DND-41 (cell line): Measurements from ENCODE around the gene DYSF.

Source experiments
- ATAC-seq: fragments of 200-7000 bp; cut with Tn5 transposase; 3 replicates; pipeline ENCODE4 v1.9.1; 2021; ENCODE audit warnings: low read depth; ENCODE audit not compliant: insufficient read depth
- DNase-seq: peaks from one replicate; pipeline ENCODE4 v3.0.0-alpha.2; 2020
- H2AFZ ChIP-seq: 2 replicates; pipeline ENCODE4 v1.6.0; 2012; ENCODE audit warnings: low read depth, low read length
- H3K27ac ChIP-seq: 2 replicates; pipeline ENCODE4 v1.5.1; 2012; ENCODE audit warnings: low read length, inconsistent platforms
- H3K27me3 ChIP-seq: fragments of 200-600 bp; sonication (generic); 2 replicates; pipeline ENCODE4 v1.6.0; 2012; ENCODE audit warnings: low read length, mild to moderate bottlenecking, inconsistent platforms; ENCODE audit not compliant: insufficient read depth, poor library complexity
- H3K36me3 ChIP-seq: 2 replicates; pipeline ENCODE4 v1.5.1; 2012; ENCODE audit warnings: low read length, inconsistent platforms; ENCODE audit not compliant: insufficient read depth
- H3K4me1 ChIP-seq: 2 replicates; pipeline ENCODE4 v1.5.1; 2012; ENCODE audit warnings: mild to moderate bottlenecking, low read length; ENCODE audit not compliant: insufficient read depth
- H3K4me2 ChIP-seq: 2 replicates; pipeline ENCODE4 v1.6.0; 2012; ENCODE audit warnings: mild to moderate bottlenecking, moderate library complexity, low read length, inconsistent platforms; ENCODE audit not compliant: insufficient read depth
- H3K4me3 ChIP-seq, 2 experiments: fragments of 200-600 bp in 1 of 2; shearing (Covaris generic) in 1 of 2; 2 replicates each; pipeline ENCODE4 v1.5.1; 2012 to 2016; ENCODE audit warnings: inconsistent platforms in 2 of 2, low read length in 2 of 2, mild to moderate bottlenecking in 2 of 2, low read depth in 1 of 2, moderate library complexity in 1 of 2
- H3K79me2 ChIP-seq: 2 replicates; pipeline ENCODE4 v1.6.0; 2012; ENCODE audit warnings: low read length, inconsistent platforms; ENCODE audit not compliant: insufficient read depth
- H3K9ac ChIP-seq: 2 replicates; pipeline ENCODE4 v1.6.0; 2012; ENCODE audit warnings: low read depth, mild to moderate bottlenecking, inconsistent platforms, low read length, moderate library complexity
- H3K9me3 ChIP-seq: 2 replicates; pipeline ENCODE4 v1.5.1; 2012; ENCODE audit warnings: low read length, moderate library complexity, mild to moderate bottlenecking, inconsistent platforms; ENCODE audit not compliant: insufficient read depth, severe bottlenecking
- H4K20me1 ChIP-seq: 2 replicates; pipeline ENCODE4 v1.6.0; 2012; ENCODE audit warnings: low read length; ENCODE audit not compliant: insufficient read depth
- EZH2 ChIP-seq: IDR thresholded peaks from 3 replicates; pipeline ENCODE4 v1.6.1; 2012; ENCODE audit warnings: borderline replicate concordance, low read depth, mild to moderate bottlenecking, moderate library complexity, low read length, inconsistent platforms; ENCODE audit not compliant: severe bottlenecking
- TF ChIP-seq, protein P1 (sequence below): IDR thresholded peaks from 2 replicates; pipeline ENCODE4 v1.5.1; 2012; ENCODE audit warnings: borderline replicate concordance, low read length, moderate library complexity, mild to moderate bottlenecking; ENCODE audit not compliant: poor library complexity, severe bottlenecking; ENCODE audit errors: extremely low read depth

The DYSF gene

DNA sequence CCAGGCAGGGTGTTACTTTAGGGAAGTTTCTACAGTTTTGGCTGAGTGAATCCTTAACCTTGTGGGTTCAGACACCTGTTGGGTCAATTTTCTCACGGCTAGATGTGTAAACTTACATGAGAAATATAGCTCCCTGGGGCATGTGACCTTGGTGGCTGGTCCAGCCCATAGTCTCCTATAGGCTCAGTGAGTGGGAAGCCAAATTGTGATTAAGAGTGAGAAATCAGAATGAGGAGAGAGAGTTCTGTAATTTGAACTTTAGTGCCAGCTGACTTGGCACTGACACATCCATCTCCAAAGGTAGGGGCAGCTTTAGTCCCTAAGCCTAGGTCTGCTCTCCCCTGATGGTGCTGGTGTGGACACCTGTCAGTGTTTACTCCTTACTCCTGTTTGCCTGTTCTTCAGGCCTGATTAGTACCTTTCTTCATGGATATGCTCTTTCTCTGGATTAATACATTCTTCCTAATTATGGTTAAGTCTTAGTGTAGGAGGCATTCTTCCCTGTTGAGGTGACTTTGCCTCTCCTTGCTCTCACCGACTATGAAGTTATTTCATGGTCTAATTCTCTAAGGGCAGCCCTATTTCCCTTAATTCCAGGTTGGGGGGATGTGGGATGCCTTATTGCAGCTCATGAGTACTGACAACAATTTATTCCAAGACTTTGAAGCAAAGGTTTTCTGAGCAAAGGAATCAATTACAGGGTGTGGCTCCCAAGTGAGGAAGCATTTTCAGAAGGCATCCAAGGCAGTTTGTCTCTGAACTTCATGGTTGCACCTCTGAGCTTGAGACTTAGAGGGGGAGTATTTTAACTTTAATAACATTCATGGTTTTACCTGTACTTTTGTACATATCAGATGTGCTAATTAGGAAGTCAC lies 177.3 kb downstream of the DYSF start:
- Histone ChIP-seq H3K27ac (no peak overlapping the region), H3K9me3 (no peaks in the 10 kb centered on the region), H2AFZ (no peak overlapping the region), H3K79me2 (no peaks in the 10 kb centered on the region), H3K27me3 (peaks cover 9% of the 10 kb centered on the region), H4K20me1 (no peaks in the 10 kb centered on the region), H3K4me2 (no peak overlapping the region), H3K36me3 (no peaks in the 10 kb centered on the region), H3K9ac (no peak overlapping the region), H3K4me1 (no peaks in the 10 kb centered on the region), H3K4me3 (no peak overlapping the region)
- ATAC-seq (no peak), DNase-seq (no peak)
- TF ChIP-seq, protein P1, sequence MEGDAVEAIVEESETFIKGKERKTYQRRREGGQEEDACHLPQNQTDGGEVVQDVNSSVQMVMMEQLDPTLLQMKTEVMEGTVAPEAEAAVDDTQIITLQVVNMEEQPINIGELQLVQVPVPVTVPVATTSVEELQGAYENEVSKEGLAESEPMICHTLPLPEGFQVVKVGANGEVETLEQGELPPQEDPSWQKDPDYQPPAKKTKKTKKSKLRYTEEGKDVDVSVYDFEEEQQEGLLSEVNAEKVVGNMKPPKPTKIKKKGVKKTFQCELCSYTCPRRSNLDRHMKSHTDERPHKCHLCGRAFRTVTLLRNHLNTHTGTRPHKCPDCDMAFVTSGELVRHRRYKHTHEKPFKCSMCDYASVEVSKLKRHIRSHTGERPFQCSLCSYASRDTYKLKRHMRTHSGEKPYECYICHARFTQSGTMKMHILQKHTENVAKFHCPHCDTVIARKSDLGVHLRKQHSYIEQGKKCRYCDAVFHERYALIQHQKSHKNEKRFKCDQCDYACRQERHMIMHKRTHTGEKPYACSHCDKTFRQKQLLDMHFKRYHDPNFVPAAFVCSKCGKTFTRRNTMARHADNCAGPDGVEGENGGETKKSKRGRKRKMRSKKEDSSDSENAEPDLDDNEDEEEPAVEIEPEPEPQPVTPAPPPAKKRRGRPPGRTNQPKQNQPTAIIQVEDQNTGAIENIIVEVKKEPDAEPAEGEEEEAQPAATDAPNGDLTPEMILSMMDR, result no peak
- no peak for TF ChIP-seq EZH2

DNA sequence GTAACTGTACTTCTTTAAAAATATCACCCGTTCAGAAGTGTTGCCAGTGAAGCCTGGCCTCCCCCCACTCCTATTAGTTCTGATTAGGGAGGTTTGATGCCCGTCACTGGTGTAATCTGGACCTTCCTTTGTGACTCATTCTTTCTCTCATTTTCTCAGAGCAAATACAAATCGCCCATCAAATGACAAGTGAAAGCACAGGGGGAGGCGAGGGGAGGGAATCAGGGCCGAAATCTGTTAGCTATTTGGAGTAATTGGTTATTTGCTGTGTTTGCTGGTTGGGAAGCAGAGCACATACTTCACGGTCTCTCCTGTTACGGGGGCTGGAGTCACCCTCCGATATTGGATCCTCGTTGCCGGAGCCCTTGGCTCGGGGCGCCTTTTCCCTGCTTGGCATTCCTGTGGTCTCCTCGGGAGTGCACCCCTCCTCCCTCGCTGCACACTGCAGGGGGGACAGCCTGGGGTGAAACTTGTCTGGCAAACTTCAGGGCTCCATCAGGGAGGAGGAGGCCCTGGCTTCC lies 178.1 kb downstream of the DYSF start:
- Histone ChIP-seq H3K27me3 (peaks cover 9% of the 10 kb centered on the region), H3K9me3 (no peaks in the 10 kb centered on the region), H3K36me3 (no peaks in the 10 kb centered on the region), H3K4me1 (no peaks in the 10 kb centered on the region), H4K20me1 (no peaks in the 10 kb centered on the region), H2AFZ (no peak overlapping the region), H3K27ac (no peak overlapping the region), H3K4me3 (no peak overlapping the region), H3K79me2 (no peaks in the 10 kb centered on the region), H3K4me2 (no peak overlapping the region), H3K9ac (no peak overlapping the region)
- TF ChIP-seq, protein P1, result no peak
- no peak for TF ChIP-seq EZH2
- ATAC-seq, result no peak
- DNase-seq, result no peak

DNA sequence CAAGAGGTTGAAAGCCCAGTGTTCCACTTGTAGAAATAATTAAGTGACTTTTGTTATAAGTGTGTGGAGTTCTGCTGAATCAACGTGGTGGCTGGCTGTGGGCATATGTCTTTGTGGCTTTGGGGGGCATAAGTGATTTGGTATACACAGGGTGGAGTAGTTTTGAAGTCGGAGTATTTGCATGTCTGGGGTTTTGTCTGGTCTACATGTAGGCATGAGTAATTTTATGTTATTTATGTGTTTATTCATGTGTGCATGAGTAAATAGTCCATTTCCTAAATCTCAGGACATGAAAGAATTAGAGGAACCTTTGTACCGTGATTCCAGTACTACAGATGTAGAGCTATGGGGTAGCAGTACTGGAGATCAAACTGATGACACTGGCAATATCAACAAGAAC lies 179.7 kb downstream of the DYSF start:
- H3K36me3 ChIP-seq, result no peaks in the 10 kb centered on the region
- no peaks in the 10 kb centered on the region for H4K20me1 ChIP-seq
- TF ChIP-seq, protein P1, result no peak
- TF ChIP-seq EZH2, result no peak
- peaks cover 9% of the 10 kb centered on the region for H3K27me3 ChIP-seq
- ATAC-seq, result no peak
- H3K4me1 ChIP-seq, result no peaks in the 10 kb centered on the region
- H3K79me2 ChIP-seq, result no peaks in the 10 kb centered on the region
- no peak overlapping the region for H3K9ac ChIP-seq
- H3K27ac ChIP-seq, result no peak overlapping the region
- H2AFZ ChIP-seq, result no peak overlapping the region
- DNase-seq, result no peak
- H3K4me3 ChIP-seq, result no peak overlapping the region
- no peak overlapping the region for H3K4me2 ChIP-seq
- no peaks in the 10 kb centered on the region for H3K9me3 ChIP-seq
